NT2/D1 (cell line): Measurements from ENCODE around the gene DCDC2.

Source experiments
- SUZ12 ChIP-seq: IDR thresholded peaks from 2 replicates; pipeline ENCODE4 v1.6.1; 2011; ENCODE audit not compliant: insufficient read length, insufficient read depth; ENCODE audit errors: extremely low read depth
- YY1 ChIP-seq: IDR thresholded peaks from 2 replicates; pipeline ENCODE4 v1.6.1; 2011; ENCODE audit not compliant: insufficient read length, insufficient read depth

GRCh38 chr6:24382220-24382540 is 24.3 kb upstream of the DCDC2 start:
- no peak for TF ChIP-seq YY1
- no peak for TF ChIP-seq SUZ12
